SK-N-SH (cell line): ENCODE measurements around the gene ZFYVE21. TPM values are rescaled to one million over a fixed set of nuclear protein-coding genes. Genes with fewer than 3 reads are reported as not detected.

Experiments used
- CTCF ChIA-PET: fragments of 300-600, 350-600 bp; formaldehyde crosslinking; extraction: SDS; loops from one replicate; lab custom pipeline; 2021; lab: Yijun Ruan, JAX
- POLR2A ChIA-PET: fragments of 350-600 bp; sonication (Branson Sonifier 250); formaldehyde crosslinking; extraction: SDS; loops from one replicate; lab custom pipeline; 2020; ENCODE audit warnings: antibody characterized with exemption, inconsistent platforms; lab: Yijun Ruan, JAX
- DNase-seq: peaks from one replicate; pipeline ENCODE4 v3.0.0; 2012
- H2AFZ ChIP-seq: fragments of 200-600 bp; sonication (generic); 2 replicates; pipeline ENCODE4 v1.8.1; 2016; ENCODE audit warnings: antibody characterized with exemption, mild to moderate bottlenecking, low read depth
- H3F3A ChIP-seq: fragments of 200-600 bp; sonication (generic); replicated peaks from 2 replicates; pipeline ENCODE3; 2016; ENCODE audit warnings: antibody characterized with exemption, mild to moderate bottlenecking; ENCODE audit not compliant: insufficient read depth
- H3K27ac ChIP-seq, 2 experiments: fragments of 200-500 bp in 1 of 2; fragments of 200-600 bp in 1 of 2; sonication (Bioruptor generic) in 1 of 2; sonication (generic), shearing (Covaris generic) in 1 of 2; 2 replicates each; pipeline versions ENCODE4 v1.5.1 to v1.6.1; 2014 to 2016; ENCODE audit warnings: low read depth in 2 of 2, inconsistent platforms in 1 of 2, low read length in 1 of 2, mild to moderate bottlenecking in 1 of 2, mixed read lengths in 1 of 2
- H3K27me3 ChIP-seq: fragments of 200-600 bp; sonication (generic), shearing (Covaris generic); 2 replicates; pipeline ENCODE4 v1.6.1; 2016; ENCODE audit warnings: mixed run types; ENCODE audit not compliant: insufficient read depth
- H3K36me3 ChIP-seq, 2 experiments: fragments of 200-500 bp in 1 of 2; fragments of 200-600 bp in 1 of 2; sonication (Bioruptor generic) in 1 of 2; sonication (generic) in 1 of 2; replicated peaks in 1 of 2; 2 replicates each; pipeline versions ENCODE3 to v1.5.1; 2014 to 2016; ENCODE audit warnings: low read length in 1 of 2, mild to moderate bottlenecking in 1 of 2; ENCODE audit not compliant: insufficient read depth in 2 of 2, control insufficient read depth in 1 of 2
- H3K4me1 ChIP-seq, 2 experiments: fragments of 200-500 bp in 1 of 2; fragments of 200-600 bp in 1 of 2; sonication (Bioruptor generic) in 1 of 2; sonication (generic), shearing (Covaris generic) in 1 of 2; 2 replicates each; pipeline versions ENCODE4 v1.5.1 to v1.6.1; 2014 to 2016; ENCODE audit warnings: low read depth in 1 of 2, low read length in 1 of 2, mixed run types in 1 of 2; ENCODE audit not compliant: insufficient read depth in 2 of 2, control insufficient read depth in 1 of 2
- H3K4me2 ChIP-seq: fragments of 200-600 bp; sonication (generic), shearing (Covaris generic); 2 replicates; pipeline ENCODE4 v1.6.1; 2017; ENCODE audit warnings: mixed run types
- H3K4me3 ChIP-seq, 2 experiments: fragments of 200-500 bp in 1 of 2; fragments of 200-600 bp in 1 of 2; sonication (Bioruptor generic) in 1 of 2; sonication (generic), shearing (Covaris generic) in 1 of 2; 2 replicates each; pipeline versions ENCODE4 v1.5.1 to v1.8.1; 2014 to 2016; ENCODE audit warnings: low read depth in 2 of 2, inconsistent platforms in 1 of 2, low read length in 1 of 2, mild to moderate bottlenecking in 1 of 2, mixed read lengths in 1 of 2, moderate library complexity in 1 of 2
- H3K79me2 ChIP-seq: fragments of 200-600 bp; sonication (generic); 2 replicates; pipeline ENCODE4 v1.8.1; 2017; ENCODE audit warnings: mild to moderate bottlenecking; ENCODE audit not compliant: insufficient read depth
- H3K9ac ChIP-seq: fragments of 200-600 bp; sonication (generic); 2 replicates; pipeline ENCODE4 v1.6.1; 2017; ENCODE audit warnings: mixed run types
- H3K9me2 ChIP-seq: fragments of 200-600 bp; sonication (generic); 2 replicates; pipeline ENCODE4 v1.6.1; 2017; ENCODE audit warnings: mixed run types
- H3K9me3 ChIP-seq: fragments of 200-600 bp; sonication (generic); 2 replicates; pipeline ENCODE4 v1.6.1; 2017; ENCODE audit warnings: mixed run types, mild to moderate bottlenecking, moderate library complexity
- H4K20me1 ChIP-seq: fragments of 200-600 bp; sonication (generic); 2 replicates; pipeline ENCODE4 v1.6.1; 2017; ENCODE audit warnings: mild to moderate bottlenecking, mixed run types; ENCODE audit not compliant: insufficient read depth
- CHD2 ChIP-seq: fragments of 150-350 bp; IDR thresholded peaks from 2 replicates; pipeline ENCODE4 v1.6.1; 2018; ENCODE audit warnings: low read length; ENCODE audit not compliant: partially characterized antibody
- ELF1 ChIP-seq: IDR thresholded peaks from 2 replicates; pipeline ENCODE4 v1.4.0; 2012
- EP300 ChIP-seq, 2 experiments: IDR thresholded peaks; 2 replicates each; pipeline versions ENCODE4 v1.4.0 to v1.6.1; 2012; ENCODE audit warnings: borderline replicate concordance in 1 of 2, low read depth in 1 of 2, low read length in 1 of 2
- GATA2 ChIP-seq: sonication (generic); formaldehyde crosslinking; IDR thresholded peaks from 2 replicates; pipeline ENCODE4 v1.5.0; 2020; ENCODE audit warnings: mild to moderate bottlenecking, missing genetic modification reagents
- MXI1 ChIP-seq: IDR thresholded peaks from 2 replicates; pipeline ENCODE4 v1.6.1; 2012; ENCODE audit warnings: mild to moderate bottlenecking, low read depth, low read length, improper control_type of control experiment
- RAD21 ChIP-seq: IDR thresholded peaks from 2 replicates; pipeline ENCODE4 v1.6.1; 2012; ENCODE audit warnings: mild to moderate bottlenecking, low read length
- RCOR1 ChIP-seq: fragments of 150-350 bp; IDR thresholded peaks from 2 replicates; pipeline ENCODE4 v1.6.1; 2017; ENCODE audit warnings: antibody characterized with exemption, low read length
- RFX5 ChIP-seq: IDR thresholded peaks from 2 replicates; pipeline ENCODE4 v1.6.1; 2012; ENCODE audit warnings: mild to moderate bottlenecking, improper control_type of control experiment, low read length
- RXRA ChIP-seq: IDR thresholded peaks from 2 replicates; pipeline ENCODE4 v1.4.0; 2012; ENCODE audit warnings: low read depth, mild to moderate bottlenecking, borderline replicate concordance
- SIN3A ChIP-seq: IDR thresholded peaks from 2 replicates; pipeline ENCODE4 v1.6.1; 2012; ENCODE audit warnings: low read depth, mild to moderate bottlenecking, low read length, moderate library complexity, borderline replicate concordance
- TCF12 ChIP-seq: IDR thresholded peaks from 2 replicates; pipeline ENCODE4 v1.4.0; 2012
- YY1 ChIP-seq: IDR thresholded peaks from 2 replicates; pipeline ENCODE4 v1.4.0; 2012; ENCODE audit warnings: low read depth, mild to moderate bottlenecking
- WGBS: methylation state at CpG from one replicate; pipeline ENCODE4 v1.1.6; 2017; ENCODE audit warnings: low lambda C conversion rate; 5-methylcytosine and 5-hydroxymethylcytosine counted together
- polyA plus RNA-seq, 3 experiments: library from polyadenylated mRNA; depleted of rRNA; stranded (reverse); fragments of >200 nt; gene quantifications; 2 replicates each; pipeline ENCODE4 v1.2.3, GENCODE V29; 2012
- TF ChIP-seq, protein P1 (sequence below): IDR thresholded peaks from 2 replicates; pipeline ENCODE4 v1.4.0; 2012; ENCODE audit warnings: low read depth, borderline replicate concordance
- TF ChIP-seq, protein P2 (sequence below): fragments of 200-600 bp; sonication (generic); IDR thresholded peaks from 2 replicates; pipeline ENCODE4 v1.6.1; 2017; ENCODE audit warnings: antibody characterized with exemption, mild to moderate bottlenecking, moderate library complexity
- TF ChIP-seq, protein P3 (sequence below): fragments of 150-350 bp; IDR thresholded peaks from 2 replicates; pipeline ENCODE4 v1.6.1; 2017; ENCODE audit warnings: antibody characterized with exemption, low read length, low read depth, borderline replicate concordance
- TF ChIP-seq, protein P4 (sequence below): IDR thresholded peaks from 2 replicates; pipeline ENCODE4 v1.4.0; 2012; ENCODE audit warnings: low read depth, borderline replicate concordance
- TF ChIP-seq, protein P5 (sequence below): IDR thresholded peaks from 2 replicates; pipeline ENCODE4 v1.4.0; 2012; ENCODE audit warnings: low read depth
- TF ChIP-seq, protein P6 (sequence below): fragments of 150-350 bp; IDR thresholded peaks from 2 replicates; pipeline ENCODE4 v1.6.1; 2016; ENCODE audit warnings: mild to moderate bottlenecking, low read depth, low read length
- TF ChIP-seq, protein P7 (sequence below): IDR thresholded peaks from 2 replicates; pipeline ENCODE4; 2012

ZFYVE21 gene
- polyA plus RNA-seq, 1 of the 3 experiments (the other 2 are of a cell fraction) = 82.1 TPM

DNA sequence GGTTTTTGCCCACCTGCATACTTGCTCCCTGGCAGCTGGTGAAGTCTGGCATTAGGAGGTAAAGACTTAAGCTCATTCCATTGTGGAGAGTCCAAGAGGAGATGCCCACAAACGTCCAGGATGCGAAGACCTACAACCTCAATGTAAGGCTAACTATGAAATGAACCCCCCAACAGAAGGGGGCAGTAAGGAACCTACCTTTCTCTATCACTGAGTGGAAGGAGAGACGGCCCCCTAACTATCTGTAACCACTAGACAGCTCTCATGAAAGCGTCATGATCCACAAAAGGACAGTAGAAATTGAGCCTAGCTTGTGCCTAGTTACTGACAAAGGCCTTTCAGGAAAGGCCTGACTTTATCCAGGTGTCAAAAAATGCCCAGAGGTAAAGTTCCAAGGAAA, 55.3 kb downstream of the ZFYVE21 start:
- Histone ChIP-seq H3K9me2 (no peaks in the 10 kb centered on the region), H3K4me1 (no peaks in the 10 kb centered on the region), H4K20me1 (no peaks in the 10 kb centered on the region), H2AFZ (no peak overlapping the region), H3K4me3 (no peak overlapping the region), H3K27ac (no peak overlapping the region), H3K79me2 (no peaks in the 10 kb centered on the region), H3F3A (no peaks in the 10 kb centered on the region), H3K9me3 (no peaks in the 10 kb centered on the region), H3K9ac (no peak overlapping the region), H3K27me3 (no peaks in the 10 kb centered on the region), H3K4me2 (no peak overlapping the region), H3K36me3 (peaks cover 0 to 11% of the 10 kb centered on the region in 2 experiments)
- whole genome bisulfite sequencing = 87% methylated on average over 4 of the region's 4 CpGs
- ChIA-PET CTCF (interaction anchor here (0.6 kb wide), 1 partner anchor 421 kb away, joined by 4 read pairs; no protein-coding TSS in a partner anchor), POLR2A (no interaction called here)
- TF ChIP-seq YY1 (no peak), CHD2 (no peak), RFX5 (no peak), RXRA (no peak), GATA2 (no peak), SIN3A (no peak), MXI1 (no peak), ELF1 (no peak), EP300 (IDR thresholded peaks at IDR 0.05; ENCODE audit: borderline replicate concordance in 1 of 2, low read depth in 1 of 2, low read length in 1 of 2) (no peak), RAD21 (no peak)
- TF ChIP-seq, protein P1, sequence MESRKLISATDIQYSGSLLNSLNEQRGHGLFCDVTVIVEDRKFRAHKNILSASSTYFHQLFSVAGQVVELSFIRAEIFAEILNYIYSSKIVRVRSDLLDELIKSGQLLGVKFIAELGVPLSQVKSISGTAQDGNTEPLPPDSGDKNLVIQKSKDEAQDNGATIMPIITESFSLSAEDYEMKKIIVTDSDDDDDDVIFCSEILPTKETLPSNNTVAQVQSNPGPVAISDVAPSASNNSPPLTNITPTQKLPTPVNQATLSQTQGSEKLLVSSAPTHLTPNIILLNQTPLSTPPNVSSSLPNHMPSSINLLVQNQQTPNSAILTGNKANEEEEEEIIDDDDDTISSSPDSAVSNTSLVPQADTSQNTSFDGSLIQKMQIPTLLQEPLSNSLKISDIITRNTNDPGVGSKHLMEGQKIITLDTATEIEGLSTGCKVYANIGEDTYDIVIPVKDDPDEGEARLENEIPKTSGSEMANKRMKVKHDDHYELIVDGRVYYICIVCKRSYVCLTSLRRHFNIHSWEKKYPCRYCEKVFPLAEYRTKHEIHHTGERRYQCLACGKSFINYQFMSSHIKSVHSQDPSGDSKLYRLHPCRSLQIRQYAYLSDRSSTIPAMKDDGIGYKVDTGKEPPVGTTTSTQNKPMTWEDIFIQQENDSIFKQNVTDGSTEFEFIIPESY = no peak
- TF ChIP-seq, protein P2, sequence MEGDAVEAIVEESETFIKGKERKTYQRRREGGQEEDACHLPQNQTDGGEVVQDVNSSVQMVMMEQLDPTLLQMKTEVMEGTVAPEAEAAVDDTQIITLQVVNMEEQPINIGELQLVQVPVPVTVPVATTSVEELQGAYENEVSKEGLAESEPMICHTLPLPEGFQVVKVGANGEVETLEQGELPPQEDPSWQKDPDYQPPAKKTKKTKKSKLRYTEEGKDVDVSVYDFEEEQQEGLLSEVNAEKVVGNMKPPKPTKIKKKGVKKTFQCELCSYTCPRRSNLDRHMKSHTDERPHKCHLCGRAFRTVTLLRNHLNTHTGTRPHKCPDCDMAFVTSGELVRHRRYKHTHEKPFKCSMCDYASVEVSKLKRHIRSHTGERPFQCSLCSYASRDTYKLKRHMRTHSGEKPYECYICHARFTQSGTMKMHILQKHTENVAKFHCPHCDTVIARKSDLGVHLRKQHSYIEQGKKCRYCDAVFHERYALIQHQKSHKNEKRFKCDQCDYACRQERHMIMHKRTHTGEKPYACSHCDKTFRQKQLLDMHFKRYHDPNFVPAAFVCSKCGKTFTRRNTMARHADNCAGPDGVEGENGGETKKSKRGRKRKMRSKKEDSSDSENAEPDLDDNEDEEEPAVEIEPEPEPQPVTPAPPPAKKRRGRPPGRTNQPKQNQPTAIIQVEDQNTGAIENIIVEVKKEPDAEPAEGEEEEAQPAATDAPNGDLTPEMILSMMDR = no peak
- no peak for DNase-seq

DNA sequence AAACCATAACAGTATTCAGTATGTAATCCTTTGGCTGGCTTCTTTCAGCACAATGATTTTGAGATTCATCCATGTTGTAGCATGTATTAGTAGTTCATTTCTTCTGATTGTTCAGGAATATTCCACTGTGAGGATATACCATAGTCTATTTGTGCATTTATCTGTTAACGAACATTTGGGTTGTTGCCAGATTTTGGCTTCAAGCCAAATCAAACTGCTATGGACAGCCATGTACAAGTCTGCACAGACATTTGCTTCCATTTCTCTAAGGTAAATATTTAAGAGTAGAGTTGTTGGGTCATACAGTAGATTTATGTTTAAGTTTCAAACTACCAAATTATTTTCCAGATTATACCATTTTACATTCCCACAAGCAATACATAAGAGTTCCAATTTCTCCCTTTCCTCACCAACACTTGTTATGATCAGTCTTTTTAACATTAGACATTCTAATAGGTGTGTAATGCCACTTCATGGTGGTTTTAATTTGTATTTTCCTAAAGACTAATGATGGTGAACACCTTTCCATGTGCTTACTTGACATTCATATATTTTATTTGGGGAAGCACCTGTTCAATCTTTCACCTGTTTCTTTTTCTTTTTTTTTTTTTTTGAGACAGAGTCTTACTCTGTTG, 56.6 kb downstream of the ZFYVE21 start:
- no peak overlapping the region for H3K4me2 ChIP-seq
- no peaks in the 10 kb centered on the region for H4K20me1 ChIP-seq
- H3K4me1 ChIP-seq = no peaks in the 10 kb centered on the region
- no peak overlapping the region for H3K27ac ChIP-seq
- no peak overlapping the region for H3K4me3 ChIP-seq
- CTCF ChIA-PET = no interaction called here
- no peak overlapping the region for H3K9ac ChIP-seq
- no peaks in the 10 kb centered on the region for H3F3A ChIP-seq
- H3K9me2 ChIP-seq = no peaks in the 10 kb centered on the region
- no peaks in the 10 kb centered on the region for H3K27me3 ChIP-seq
- H3K9me3 ChIP-seq = no peaks in the 10 kb centered on the region
- no peak for DNase-seq
- H3K79me2 ChIP-seq = no peaks in the 10 kb centered on the region
- POLR2A ChIA-PET = no interaction called here
- H2AFZ ChIP-seq = no peak overlapping the region
- H3K36me3 ChIP-seq = peaks cover 0 to 11% of the 10 kb centered on the region in 2 experiments
- 100% methylated on average over 1 of the region's 1 CpG for WGBS
- TF ChIP-seq, protein P3, sequence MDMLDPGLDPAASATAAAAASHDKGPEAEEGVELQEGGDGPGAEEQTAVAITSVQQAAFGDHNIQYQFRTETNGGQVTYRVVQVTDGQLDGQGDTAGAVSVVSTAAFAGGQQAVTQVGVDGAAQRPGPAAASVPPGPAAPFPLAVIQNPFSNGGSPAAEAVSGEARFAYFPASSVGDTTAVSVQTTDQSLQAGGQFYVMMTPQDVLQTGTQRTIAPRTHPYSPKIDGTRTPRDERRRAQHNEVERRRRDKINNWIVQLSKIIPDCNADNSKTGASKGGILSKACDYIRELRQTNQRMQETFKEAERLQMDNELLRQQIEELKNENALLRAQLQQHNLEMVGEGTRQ = no peak
- TF ChIP-seq, protein P4, sequence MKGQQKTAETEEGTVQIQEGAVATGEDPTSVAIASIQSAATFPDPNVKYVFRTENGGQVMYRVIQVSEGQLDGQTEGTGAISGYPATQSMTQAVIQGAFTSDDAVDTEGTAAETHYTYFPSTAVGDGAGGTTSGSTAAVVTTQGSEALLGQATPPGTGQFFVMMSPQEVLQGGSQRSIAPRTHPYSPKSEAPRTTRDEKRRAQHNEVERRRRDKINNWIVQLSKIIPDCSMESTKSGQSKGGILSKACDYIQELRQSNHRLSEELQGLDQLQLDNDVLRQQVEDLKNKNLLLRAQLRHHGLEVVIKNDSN = no peak
- TF ChIP-seq RCOR1 (no peak), TCF12 (no peak), EP300 (IDR thresholded peaks at IDR 0.05; ENCODE audit: borderline replicate concordance in 1 of 2, low read depth in 1 of 2, low read length in 1 of 2) (no peak), RAD21 (no peak)
- TF ChIP-seq, protein P5, sequence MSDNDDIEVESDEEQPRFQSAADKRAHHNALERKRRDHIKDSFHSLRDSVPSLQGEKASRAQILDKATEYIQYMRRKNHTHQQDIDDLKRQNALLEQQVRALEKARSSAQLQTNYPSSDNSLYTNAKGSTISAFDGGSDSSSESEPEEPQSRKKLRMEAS = no peak
- TF ChIP-seq, protein P6, sequence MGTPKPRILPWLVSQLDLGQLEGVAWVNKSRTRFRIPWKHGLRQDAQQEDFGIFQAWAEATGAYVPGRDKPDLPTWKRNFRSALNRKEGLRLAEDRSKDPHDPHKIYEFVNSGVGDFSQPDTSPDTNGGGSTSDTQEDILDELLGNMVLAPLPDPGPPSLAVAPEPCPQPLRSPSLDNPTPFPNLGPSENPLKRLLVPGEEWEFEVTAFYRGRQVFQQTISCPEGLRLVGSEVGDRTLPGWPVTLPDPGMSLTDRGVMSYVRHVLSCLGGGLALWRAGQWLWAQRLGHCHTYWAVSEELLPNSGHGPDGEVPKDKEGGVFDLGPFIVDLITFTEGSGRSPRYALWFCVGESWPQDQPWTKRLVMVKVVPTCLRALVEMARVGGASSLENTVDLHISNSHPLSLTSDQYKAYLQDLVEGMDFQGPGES = no peak
- TF ChIP-seq, protein P7, sequence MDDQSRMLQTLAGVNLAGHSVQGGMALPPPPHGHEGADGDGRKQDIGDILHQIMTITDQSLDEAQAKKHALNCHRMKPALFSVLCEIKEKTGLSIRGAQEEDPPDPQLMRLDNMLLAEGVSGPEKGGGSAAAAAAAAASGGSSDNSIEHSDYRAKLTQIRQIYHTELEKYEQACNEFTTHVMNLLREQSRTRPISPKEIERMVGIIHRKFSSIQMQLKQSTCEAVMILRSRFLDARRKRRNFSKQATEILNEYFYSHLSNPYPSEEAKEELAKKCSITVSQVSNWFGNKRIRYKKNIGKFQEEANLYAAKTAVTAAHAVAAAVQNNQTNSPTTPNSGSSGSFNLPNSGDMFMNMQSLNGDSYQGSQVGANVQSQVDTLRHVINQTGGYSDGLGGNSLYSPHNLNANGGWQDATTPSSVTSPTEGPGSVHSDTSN = no peak
